A673 (cell line): ENCODE measurements around the gene BBS4.

ENCODE experiments used
- EZH2 ChIP-seq: fragments of 200-600 bp; sonication (generic); IDR thresholded peaks from 2 replicates; pipeline ENCODE4 v1.6.1; 2017; ENCODE audit warnings: borderline replicate concordance, low read depth, mild to moderate bottlenecking, mixed read lengths, antibody characterized with exemption, low read length; ENCODE audit not compliant: poor library complexity, severe bottlenecking
- TF ChIP-seq, protein P1 (sequence below): fragments of 300-800, 200-600 bp; sonication (generic); conservative IDR thresholded peaks from 2 replicates; pipeline ENCODE4 v1.5.1; 2017; ENCODE audit warnings: low read depth, mild to moderate bottlenecking, antibody characterized with exemption, low read length, moderate library complexity, mixed read lengths

DNA sequence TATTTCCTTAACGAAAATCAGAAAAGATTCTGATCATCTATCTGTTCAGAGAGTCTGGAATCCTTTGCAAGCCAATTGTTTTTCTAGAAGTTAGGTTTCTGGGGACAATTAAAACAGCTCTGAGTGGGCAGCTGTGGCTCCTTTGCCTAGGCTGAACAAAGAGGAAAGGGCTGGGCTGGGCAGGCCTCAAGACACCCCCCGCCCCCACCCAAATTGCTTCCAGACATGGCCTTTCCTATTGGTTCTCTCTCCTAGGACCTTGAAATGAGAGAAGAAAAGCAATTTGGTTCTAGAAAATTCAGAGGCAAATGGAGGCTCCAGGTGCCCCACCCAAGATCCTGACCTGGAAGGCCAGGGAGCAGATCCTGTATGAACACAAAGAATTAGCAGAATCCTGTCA, 99.8 kb downstream of the BBS4 start:
- TF ChIP-seq, protein P1, sequence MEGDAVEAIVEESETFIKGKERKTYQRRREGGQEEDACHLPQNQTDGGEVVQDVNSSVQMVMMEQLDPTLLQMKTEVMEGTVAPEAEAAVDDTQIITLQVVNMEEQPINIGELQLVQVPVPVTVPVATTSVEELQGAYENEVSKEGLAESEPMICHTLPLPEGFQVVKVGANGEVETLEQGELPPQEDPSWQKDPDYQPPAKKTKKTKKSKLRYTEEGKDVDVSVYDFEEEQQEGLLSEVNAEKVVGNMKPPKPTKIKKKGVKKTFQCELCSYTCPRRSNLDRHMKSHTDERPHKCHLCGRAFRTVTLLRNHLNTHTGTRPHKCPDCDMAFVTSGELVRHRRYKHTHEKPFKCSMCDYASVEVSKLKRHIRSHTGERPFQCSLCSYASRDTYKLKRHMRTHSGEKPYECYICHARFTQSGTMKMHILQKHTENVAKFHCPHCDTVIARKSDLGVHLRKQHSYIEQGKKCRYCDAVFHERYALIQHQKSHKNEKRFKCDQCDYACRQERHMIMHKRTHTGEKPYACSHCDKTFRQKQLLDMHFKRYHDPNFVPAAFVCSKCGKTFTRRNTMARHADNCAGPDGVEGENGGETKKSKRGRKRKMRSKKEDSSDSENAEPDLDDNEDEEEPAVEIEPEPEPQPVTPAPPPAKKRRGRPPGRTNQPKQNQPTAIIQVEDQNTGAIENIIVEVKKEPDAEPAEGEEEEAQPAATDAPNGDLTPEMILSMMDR: no peak
- no peak for TF ChIP-seq EZH2
